Measurements from ENCODE around the gene LAPTM5.

Gene LAPTM5

GRCh38 chr1:30715886-30716285, 41.7 kb downstream of the LAPTM5 start:
- FAIRE-seq (no peak), DNase-seq (ENCODE audit: insufficient read length, low spot score) (no peak)
- TF ChIP-seq, protein P1, sequence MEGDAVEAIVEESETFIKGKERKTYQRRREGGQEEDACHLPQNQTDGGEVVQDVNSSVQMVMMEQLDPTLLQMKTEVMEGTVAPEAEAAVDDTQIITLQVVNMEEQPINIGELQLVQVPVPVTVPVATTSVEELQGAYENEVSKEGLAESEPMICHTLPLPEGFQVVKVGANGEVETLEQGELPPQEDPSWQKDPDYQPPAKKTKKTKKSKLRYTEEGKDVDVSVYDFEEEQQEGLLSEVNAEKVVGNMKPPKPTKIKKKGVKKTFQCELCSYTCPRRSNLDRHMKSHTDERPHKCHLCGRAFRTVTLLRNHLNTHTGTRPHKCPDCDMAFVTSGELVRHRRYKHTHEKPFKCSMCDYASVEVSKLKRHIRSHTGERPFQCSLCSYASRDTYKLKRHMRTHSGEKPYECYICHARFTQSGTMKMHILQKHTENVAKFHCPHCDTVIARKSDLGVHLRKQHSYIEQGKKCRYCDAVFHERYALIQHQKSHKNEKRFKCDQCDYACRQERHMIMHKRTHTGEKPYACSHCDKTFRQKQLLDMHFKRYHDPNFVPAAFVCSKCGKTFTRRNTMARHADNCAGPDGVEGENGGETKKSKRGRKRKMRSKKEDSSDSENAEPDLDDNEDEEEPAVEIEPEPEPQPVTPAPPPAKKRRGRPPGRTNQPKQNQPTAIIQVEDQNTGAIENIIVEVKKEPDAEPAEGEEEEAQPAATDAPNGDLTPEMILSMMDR (IDR thresholded peaks at IDR 0.05; ENCODE audit: insufficient read depth, missing control alignments), result no peak

GRCh38 chr1:30715216-30715615, 42.4 kb downstream of the LAPTM5 start:
- TF ChIP-seq, protein P1 (IDR thresholded peaks at IDR 0.05; ENCODE audit: insufficient read depth, missing control alignments), result peak; percentile 5
- FAIRE-seq, result no peak
- no peak for DNase-seq (ENCODE audit: insufficient read length, low spot score)

DNA sequence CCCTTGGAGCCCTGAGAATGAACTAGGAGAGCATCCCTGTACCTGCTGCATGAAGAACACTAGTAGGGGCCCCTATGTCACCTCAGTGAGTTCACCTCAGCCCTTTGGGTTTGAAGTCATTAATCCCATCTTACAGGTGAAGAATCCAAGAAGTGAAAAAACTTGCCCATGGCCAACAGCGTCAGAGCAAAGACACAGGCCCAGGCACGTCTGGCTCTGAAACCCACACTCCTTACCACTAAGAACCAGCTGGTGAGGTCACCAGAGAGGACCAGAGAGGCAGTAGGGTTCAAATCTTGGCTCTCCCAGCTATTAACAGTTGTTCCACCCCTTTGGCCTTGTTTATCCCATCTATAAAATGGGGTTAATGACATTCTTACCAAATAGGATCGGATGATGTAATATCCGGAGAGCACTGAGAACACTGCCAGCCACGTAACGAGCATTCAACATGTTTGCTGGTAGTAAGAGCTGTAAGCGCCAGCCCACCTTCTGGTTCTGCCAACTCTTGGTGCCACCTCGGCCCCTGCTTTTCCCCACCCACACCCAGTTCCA, 43.0 kb downstream of the LAPTM5 start:
- TF ChIP-seq, protein P1 (IDR thresholded peaks at IDR 0.05; ENCODE audit: insufficient read depth, missing control alignments), result no peak
- DNase-seq (ENCODE audit: insufficient read length, low spot score) (no peak), FAIRE-seq (no peak)

DNA sequence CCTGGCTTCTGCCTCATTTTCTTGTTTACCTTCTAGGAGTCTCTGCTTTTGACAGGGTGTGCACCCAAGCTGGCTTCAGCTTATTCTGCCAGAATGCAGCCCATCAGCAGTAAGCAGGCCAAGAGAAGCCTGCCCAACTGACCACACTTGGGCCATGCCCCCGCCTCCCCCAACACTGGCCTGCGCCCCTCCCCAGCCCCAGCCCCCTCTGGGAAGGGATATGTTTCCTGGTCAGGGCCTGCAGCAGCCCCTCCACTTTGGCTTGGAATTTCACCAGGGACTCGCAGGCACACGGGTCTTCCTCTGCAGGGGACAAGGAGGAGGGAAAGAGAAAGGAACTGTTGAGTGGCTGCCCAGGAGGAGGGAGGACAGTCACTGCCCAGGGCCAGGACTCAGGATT, 43.5 kb downstream of the LAPTM5 start:
- no peak for DNase-seq (ENCODE audit: insufficient read length, low spot score)
- FAIRE-seq, result no peak

DNA sequence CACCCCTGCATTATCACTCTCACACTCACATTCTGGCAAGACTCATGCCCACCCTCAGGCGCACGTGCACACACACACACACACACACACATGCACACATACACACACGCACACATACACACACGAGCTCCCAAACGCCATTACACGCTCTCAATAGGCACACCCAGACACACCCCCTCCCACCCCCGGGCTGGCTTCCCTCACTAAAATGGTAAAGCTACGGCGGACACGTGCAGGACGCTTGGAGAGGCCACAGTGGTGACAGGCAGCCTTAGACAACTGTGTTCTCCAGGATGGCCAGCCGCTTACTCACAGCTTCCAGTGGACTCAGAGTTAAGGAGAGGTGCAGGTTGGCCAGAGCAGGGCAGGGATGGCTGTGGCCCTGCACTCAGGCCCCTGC, 44.3 kb downstream of the LAPTM5 start:
- DNase-seq (ENCODE audit: insufficient read length, low spot score), result no peak
- no peak for FAIRE-seq

More for the DNA sequence above, 43.5 kb downstream of the LAPTM5 start:
- TF ChIP-seq, protein P1 (IDR thresholded peaks at IDR 0.05; ENCODE audit: insufficient read depth, missing control alignments), result no peak

GRCh38 chr1:30712583-30712982, 45.0 kb downstream of the LAPTM5 start:
- TF ChIP-seq, protein P1 (IDR thresholded peaks at IDR 0.05; ENCODE audit: insufficient read depth, missing control alignments), result no peak
- DNase-seq (ENCODE audit: insufficient read length, low spot score) (no peak), FAIRE-seq (no peak)

More for the DNA sequence above, 44.3 kb downstream of the LAPTM5 start:
- TF ChIP-seq, protein P1 (IDR thresholded peaks at IDR 0.05; ENCODE audit: insufficient read depth, missing control alignments), result no peak

GRCh38 chr1:30710407-30710806, 47.2 kb downstream of the LAPTM5 start:
- no peak for FAIRE-seq
- DNase-seq (ENCODE audit: insufficient read length, low spot score), result no peak
- TF ChIP-seq, protein P1 (IDR thresholded peaks at IDR 0.05; ENCODE audit: insufficient read depth, missing control alignments), result no peak

All from D721Med (cell line).